ENCODE results near the gene RAVER1. TPM values are rescaled to one million over a fixed set of nuclear protein-coding genes. Genes with fewer than 3 reads are reported as not detected.

RAVER1 gene
- total and polyA plus RNA-seq, 2 of the 13 experiments (the other 11 are each of a cell fraction or from before 2014, with no cell fraction given) = 3.6 to 7.9 TPM

- TF ChIP-seq, protein P1, sequence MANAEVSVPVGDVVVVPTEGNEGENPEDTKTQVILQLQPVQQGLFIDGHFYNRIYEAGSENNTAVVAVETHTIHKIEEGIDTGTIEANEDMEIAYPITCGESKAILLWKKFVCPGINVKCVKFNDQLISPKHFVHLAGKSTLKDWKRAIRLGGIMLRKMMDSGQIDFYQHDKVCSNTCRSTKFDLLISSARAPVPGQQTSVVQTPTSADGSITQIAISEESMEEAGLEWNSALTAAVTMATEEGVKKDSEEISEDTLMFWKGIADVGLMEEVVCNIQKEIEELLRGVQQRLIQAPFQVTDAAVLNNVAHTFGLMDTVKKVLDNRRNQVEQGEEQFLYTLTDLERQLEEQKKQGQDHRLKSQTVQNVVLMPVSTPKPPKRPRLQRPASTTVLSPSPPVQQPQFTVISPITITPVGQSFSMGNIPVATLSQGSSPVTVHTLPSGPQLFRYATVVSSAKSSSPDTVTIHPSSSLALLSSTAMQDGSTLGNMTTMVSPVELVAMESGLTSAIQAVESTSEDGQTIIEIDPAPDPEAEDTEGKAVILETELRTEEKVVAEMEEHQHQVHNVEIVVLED (CRISPR knock-in tag; IDR thresholded peaks at IDR 0.05; ENCODE audit: borderline replicate concordance) = peak; percentile 26; the same call in 1 of the 2 replicates
- TF ChIP-seq ZNF615 (CRISPR knock-in tag; IDR thresholded peaks at IDR 0.05; ENCODE audit: borderline replicate concordance) (no peak), RXRB (CRISPR knock-in tag; IDR thresholded peaks at IDR 0.05; ENCODE audit: borderline replicate concordance) (no peak), ZSCAN30 (CRISPR knock-in tag; IDR thresholded peaks at IDR 0.05) (no peak), NFKB2 (CRISPR knock-in tag; IDR thresholded peaks at IDR 0.05; ENCODE audit: borderline replicate concordance) (0 out of 2 replicates have a peak, but pooled peaks have one; percentile 45), ZNF800 (CRISPR knock-in tag; IDR thresholded peaks at IDR 0.05) (peak; percentile 94; the same call in 1 of the 2 replicates), HOXA3 (CRISPR knock-in tag; IDR thresholded peaks at IDR 0.05) (peak; percentile 19), PCBP1 (IDR thresholded peaks at IDR 0.05; ENCODE audit: borderline replicate concordance, low read depth, low read length) (0 out of 2 replicates have a peak, but pooled peaks have one; percentile 19), POLR2A (IDR thresholded peaks at IDR 0.05; ENCODE audit: insufficient read depth in 1 of 2, low read depth in 2 of 2, low read length in 2 of 2) (peak in 1 of 2 experiments; percentile 53; a peak in 1 of 4 replicates), CSRNP1 (CRISPR knock-in tag; IDR thresholded peaks at IDR 0.05) (0 out of 2 replicates have a peak, but pooled peaks have one; percentile 5), ATF6 (CRISPR knock-in tag; conservative IDR thresholded peaks at IDR 0.05) (no peak), TBL1XR1 (IDR thresholded peaks at IDR 0.05; ENCODE audit: borderline replicate concordance, low read length, partially characterized antibody) (no peak), STAG1 (CRISPR knock-in tag; IDR thresholded peaks at IDR 0.05) (no peak), ZNF580 (CRISPR knock-in tag; IDR thresholded peaks at IDR 0.05; ENCODE audit: borderline replicate concordance, low read depth) (peak; percentile 60; the same call in 1 of the 2 replicates)
- TF ChIP-seq, protein P2, sequence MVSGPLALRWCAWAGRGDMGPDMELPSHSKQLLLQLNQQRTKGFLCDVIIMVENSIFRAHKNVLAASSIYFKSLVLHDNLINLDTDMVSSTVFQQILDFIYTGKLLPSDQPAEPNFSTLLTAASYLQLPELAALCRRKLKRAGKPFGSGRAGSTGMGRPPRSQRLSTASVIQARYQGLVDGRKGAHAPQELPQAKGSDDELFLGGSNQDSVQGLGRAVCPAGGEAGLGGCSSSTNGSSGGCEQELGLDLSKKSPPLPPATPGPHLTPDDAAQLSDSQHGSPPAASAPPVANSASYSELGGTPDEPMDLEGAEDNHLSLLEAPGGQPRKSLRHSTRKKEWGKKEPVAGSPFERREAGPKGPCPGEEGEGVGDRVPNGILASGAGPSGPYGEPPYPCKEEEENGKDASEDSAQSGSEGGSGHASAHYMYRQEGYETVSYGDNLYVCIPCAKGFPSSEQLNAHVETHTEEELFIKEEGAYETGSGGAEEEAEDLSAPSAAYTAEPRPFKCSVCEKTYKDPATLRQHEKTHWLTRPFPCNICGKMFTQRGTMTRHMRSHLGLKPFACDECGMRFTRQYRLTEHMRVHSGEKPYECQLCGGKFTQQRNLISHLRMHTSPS (CRISPR knock-in tag; IDR thresholded peaks at IDR 0.05; ENCODE audit: low read depth) = no peak
- TF ChIP-seq, protein P3, sequence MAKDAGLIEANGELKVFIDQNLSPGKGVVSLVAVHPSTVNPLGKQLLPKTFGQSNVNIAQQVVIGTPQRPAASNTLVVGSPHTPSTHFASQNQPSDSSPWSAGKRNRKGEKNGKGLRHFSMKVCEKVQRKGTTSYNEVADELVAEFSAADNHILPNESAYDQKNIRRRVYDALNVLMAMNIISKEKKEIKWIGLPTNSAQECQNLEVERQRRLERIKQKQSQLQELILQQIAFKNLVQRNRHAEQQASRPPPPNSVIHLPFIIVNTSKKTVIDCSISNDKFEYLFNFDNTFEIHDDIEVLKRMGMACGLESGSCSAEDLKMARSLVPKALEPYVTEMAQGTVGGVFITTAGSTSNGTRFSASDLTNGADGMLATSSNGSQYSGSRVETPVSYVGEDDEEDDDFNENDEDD (CRISPR knock-in tag; IDR thresholded peaks at IDR 0.05; ENCODE audit: borderline replicate concordance) = peak; percentile 6; the same call in 1 of the 2 replicates
Observed at GRCh38 chr19:10290876-10291553, 42.3 kb downstream of the RAVER1 start (continued).

All from HepG2 (cell line).